ENCODE data around the gene BEAN1.

- TF ChIP-seq, protein P1, sequence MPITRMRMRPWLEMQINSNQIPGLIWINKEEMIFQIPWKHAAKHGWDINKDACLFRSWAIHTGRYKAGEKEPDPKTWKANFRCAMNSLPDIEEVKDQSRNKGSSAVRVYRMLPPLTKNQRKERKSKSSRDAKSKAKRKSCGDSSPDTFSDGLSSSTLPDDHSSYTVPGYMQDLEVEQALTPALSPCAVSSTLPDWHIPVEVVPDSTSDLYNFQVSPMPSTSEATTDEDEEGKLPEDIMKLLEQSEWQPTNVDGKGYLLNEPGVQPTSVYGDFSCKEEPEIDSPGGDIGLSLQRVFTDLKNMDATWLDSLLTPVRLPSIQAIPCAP (CRISPR knock-in tag; IDR thresholded peaks at IDR 0.05) = no peak
- TF ChIP-seq ZNF416 (CRISPR knock-in tag; IDR thresholded peaks at IDR 0.05) (no peak), TEAD1 (CRISPR knock-in tag; IDR thresholded peaks at IDR 0.05) (no peak), CREB1 (CRISPR knock-in tag; IDR thresholded peaks at IDR 0.05) (no peak), TCF7 (CRISPR knock-in tag; IDR thresholded peaks at IDR 0.05; ENCODE audit: low read depth) (no peak), JUN (CRISPR knock-in tag; IDR thresholded peaks at IDR 0.05) (no peak), SOX15 (CRISPR knock-in tag; IDR thresholded peaks at IDR 0.05) (no peak)
- TF ChIP-seq, protein P2, sequence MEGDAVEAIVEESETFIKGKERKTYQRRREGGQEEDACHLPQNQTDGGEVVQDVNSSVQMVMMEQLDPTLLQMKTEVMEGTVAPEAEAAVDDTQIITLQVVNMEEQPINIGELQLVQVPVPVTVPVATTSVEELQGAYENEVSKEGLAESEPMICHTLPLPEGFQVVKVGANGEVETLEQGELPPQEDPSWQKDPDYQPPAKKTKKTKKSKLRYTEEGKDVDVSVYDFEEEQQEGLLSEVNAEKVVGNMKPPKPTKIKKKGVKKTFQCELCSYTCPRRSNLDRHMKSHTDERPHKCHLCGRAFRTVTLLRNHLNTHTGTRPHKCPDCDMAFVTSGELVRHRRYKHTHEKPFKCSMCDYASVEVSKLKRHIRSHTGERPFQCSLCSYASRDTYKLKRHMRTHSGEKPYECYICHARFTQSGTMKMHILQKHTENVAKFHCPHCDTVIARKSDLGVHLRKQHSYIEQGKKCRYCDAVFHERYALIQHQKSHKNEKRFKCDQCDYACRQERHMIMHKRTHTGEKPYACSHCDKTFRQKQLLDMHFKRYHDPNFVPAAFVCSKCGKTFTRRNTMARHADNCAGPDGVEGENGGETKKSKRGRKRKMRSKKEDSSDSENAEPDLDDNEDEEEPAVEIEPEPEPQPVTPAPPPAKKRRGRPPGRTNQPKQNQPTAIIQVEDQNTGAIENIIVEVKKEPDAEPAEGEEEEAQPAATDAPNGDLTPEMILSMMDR (IDR thresholded peaks at IDR 0.05) = 0 out of 2 replicates have a peak, but pooled peaks have one; percentile 35
- TF ChIP-seq, protein P3, sequence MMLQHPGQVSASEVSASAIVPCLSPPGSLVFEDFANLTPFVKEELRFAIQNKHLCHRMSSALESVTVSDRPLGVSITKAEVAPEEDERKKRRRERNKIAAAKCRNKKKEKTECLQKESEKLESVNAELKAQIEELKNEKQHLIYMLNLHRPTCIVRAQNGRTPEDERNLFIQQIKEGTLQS (CRISPR knock-in tag; conservative IDR thresholded peaks at IDR 0.05) = no peak
- TF ChIP-seq, protein P4, sequence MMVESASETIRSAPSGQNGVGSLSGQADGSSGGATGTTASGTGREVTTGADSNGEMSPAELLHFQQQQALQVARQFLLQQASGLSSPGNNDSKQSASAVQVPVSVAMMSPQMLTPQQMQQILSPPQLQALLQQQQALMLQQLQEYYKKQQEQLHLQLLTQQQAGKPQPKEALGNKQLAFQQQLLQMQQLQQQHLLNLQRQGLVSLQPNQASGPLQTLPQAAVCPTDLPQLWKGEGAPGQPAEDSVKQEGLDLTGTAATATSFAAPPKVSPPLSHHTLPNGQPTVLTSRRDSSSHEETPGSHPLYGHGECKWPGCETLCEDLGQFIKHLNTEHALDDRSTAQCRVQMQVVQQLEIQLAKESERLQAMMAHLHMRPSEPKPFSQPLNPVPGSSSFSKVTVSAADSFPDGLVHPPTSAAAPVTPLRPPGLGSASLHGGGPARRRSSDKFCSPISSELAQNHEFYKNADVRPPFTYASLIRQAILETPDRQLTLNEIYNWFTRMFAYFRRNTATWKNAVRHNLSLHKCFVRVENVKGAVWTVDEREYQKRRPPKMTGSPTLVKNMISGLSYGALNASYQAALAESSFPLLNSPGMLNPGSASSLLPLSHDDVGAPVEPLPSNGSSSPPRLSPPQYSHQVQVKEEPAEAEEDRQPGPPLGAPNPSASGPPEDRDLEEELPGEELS (CRISPR knock-in tag; IDR thresholded peaks at IDR 0.05) = no peak
- TF ChIP-seq, protein P5, sequence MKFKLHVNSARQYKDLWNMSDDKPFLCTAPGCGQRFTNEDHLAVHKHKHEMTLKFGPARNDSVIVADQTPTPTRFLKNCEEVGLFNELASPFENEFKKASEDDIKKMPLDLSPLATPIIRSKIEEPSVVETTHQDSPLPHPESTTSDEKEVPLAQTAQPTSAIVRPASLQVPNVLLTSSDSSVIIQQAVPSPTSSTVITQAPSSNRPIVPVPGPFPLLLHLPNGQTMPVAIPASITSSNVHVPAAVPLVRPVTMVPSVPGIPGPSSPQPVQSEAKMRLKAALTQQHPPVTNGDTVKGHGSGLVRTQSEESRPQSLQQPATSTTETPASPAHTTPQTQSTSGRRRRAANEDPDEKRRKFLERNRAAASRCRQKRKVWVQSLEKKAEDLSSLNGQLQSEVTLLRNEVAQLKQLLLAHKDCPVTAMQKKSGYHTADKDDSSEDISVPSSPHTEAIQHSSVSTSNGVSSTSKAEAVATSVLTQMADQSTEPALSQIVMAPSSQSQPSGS (CRISPR knock-in tag; IDR thresholded peaks at IDR 0.05; ENCODE audit: borderline replicate concordance, low read depth) = no peak
- TF ChIP-seq, protein P6, sequence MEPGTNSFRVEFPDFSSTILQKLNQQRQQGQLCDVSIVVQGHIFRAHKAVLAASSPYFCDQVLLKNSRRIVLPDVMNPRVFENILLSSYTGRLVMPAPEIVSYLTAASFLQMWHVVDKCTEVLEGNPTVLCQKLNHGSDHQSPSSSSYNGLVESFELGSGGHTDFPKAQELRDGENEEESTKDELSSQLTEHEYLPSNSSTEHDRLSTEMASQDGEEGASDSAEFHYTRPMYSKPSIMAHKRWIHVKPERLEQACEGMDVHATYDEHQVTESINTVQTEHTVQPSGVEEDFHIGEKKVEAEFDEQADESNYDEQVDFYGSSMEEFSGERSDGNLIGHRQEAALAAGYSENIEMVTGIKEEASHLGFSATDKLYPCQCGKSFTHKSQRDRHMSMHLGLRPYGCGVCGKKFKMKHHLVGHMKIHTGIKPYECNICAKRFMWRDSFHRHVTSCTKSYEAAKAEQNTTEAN (CRISPR knock-in tag; IDR thresholded peaks at IDR 0.05) = no peak
These were observed 51.8 kb downstream of the BEAN1 start for GRCh38 chr16:66478733-66479511.

Measured in WTC11 (cell line).